CD14-positive monocyte (primary cell): Measurements from ENCODE around the gene RAB3GAP2. TPM values are rescaled to one million over a fixed set of nuclear protein-coding genes. Genes with fewer than 3 reads are reported as not detected.

Experiments used
- DNase-seq, 3 donors: peaks; one replicate each; pipeline ENCODE4 v3.0.0-alpha.2; 2011 to 2022
- H2AFZ ChIP-seq: 2 replicates; pipeline ENCODE4 v1.6.0; 2012; ENCODE audit warnings: mild to moderate bottlenecking, low read depth, low read length, inconsistent platforms; ENCODE audit not compliant: insufficient read depth, poor library complexity, severe bottlenecking
- H3K27ac ChIP-seq, 2 donors: 1 replicate in 1 of 2; 2 replicates in 1 of 2; pipeline ENCODE4 v1.5.1; 2012 to 2013; ENCODE audit warnings: low read length in 2 of 2, control low read depth in 1 of 2, inconsistent platforms in 1 of 2, low read depth in 1 of 2, mild to moderate bottlenecking in 1 of 2
- H3K27me3 ChIP-seq, 2 donors: one replicate each; pipeline versions ENCODE4 v1.6.0 to v1.6.1; 2011 to 2013; ENCODE audit warnings: low read length in 2 of 2; ENCODE audit not compliant: control insufficient read depth in 2 of 2, insufficient read depth in 2 of 2
- H3K36me3 ChIP-seq, 2 donors: replicated peaks in 1 of 2; 1 replicate in 1 of 2; 2 replicates in 1 of 2; pipeline versions ENCODE4 v1.5.1 to v1.6.1; 2012 to 2013; ENCODE audit warnings: low read length in 2 of 2, control low read depth in 1 of 2, inconsistent platforms in 1 of 2, mild to moderate bottlenecking in 1 of 2; ENCODE audit not compliant: insufficient read depth in 2 of 2, control insufficient read depth in 1 of 2
- H3K4me1 ChIP-seq, 2 donors: 1 replicate in 1 of 2; 2 replicates in 1 of 2; pipeline versions ENCODE4 v1.5.1 to v1.6.1; 2012 to 2013; ENCODE audit warnings: low read length in 2 of 2, control low read depth in 1 of 2, inconsistent platforms in 1 of 2, mild to moderate bottlenecking in 1 of 2, moderate library complexity in 1 of 2; ENCODE audit not compliant: insufficient read depth in 2 of 2, control insufficient read depth in 1 of 2
- H3K4me2 ChIP-seq: replicated peaks from 2 replicates; pipeline ENCODE3; 2012; ENCODE audit warnings: low read length, moderate library complexity, mild to moderate bottlenecking; ENCODE audit not compliant: poor library complexity, severe bottlenecking; ENCODE audit errors: extremely low read depth
- H3K4me3 ChIP-seq, 3 experiments: fragments of 200-600 bp in 1 of 3; sonication (generic) in 1 of 3; replicated peaks in 1 of 3; 1 replicate in 2 of 3; 2 replicates in 1 of 3; pipeline ENCODE4 v1.5.1; 2011 to 2013; ENCODE audit warnings: low read length in 3 of 3, mild to moderate bottlenecking in 3 of 3, control low read depth in 2 of 3, low read depth in 2 of 3, inconsistent platforms in 1 of 3, moderate library complexity in 1 of 3
- H3K79me2 ChIP-seq: 2 replicates; pipeline ENCODE4 v1.6.0; 2012; ENCODE audit warnings: mild to moderate bottlenecking, control low read depth, inconsistent platforms, low read length, moderate library complexity; ENCODE audit not compliant: insufficient read depth
- H3K9ac ChIP-seq: 2 replicates; pipeline ENCODE4 v1.6.0; 2017; ENCODE audit warnings: low read length, mild to moderate bottlenecking; ENCODE audit not compliant: insufficient read depth, poor library complexity, severe bottlenecking
- H3K9me3 ChIP-seq, 2 donors: replicated peaks in 1 of 2; 1 replicate in 1 of 2; 2 replicates in 1 of 2; pipeline versions ENCODE4 v1.5.1 to v1.6.1; 2012 to 2013; ENCODE audit warnings: low read length in 2 of 2, control low read depth in 1 of 2; ENCODE audit not compliant: control insufficient read depth in 1 of 2, insufficient read depth in 1 of 2
- H4K20me1 ChIP-seq: 2 replicates; pipeline ENCODE4 v1.6.0; 2012; ENCODE audit warnings: mild to moderate bottlenecking, low read length, control low read depth, moderate library complexity; ENCODE audit not compliant: insufficient read depth
- H3K27ac Mint-ChIP-seq, 7 donors: one replicate each; pipeline ENCODE4 v1.8.0; 2020; ENCODE audit warnings: mild to moderate bottlenecking in 7 of 7, mixed read lengths in 7 of 7, moderate library complexity in 6 of 7, inconsistent platforms in 2 of 7
- H3K27me3 Mint-ChIP-seq, 3 donors: one replicate each; pipeline ENCODE4 v1.8.0; 2021 to 2022; ENCODE audit warnings: low read depth in 3 of 3, mild to moderate bottlenecking in 3 of 3, mixed read lengths in 3 of 3, moderate library complexity in 3 of 3, inconsistent platforms in 1 of 3
- H3K36me3 Mint-ChIP-seq, 2 donors: one replicate each; pipeline ENCODE4 v1.8.0; 2020; ENCODE audit warnings: mixed read lengths in 2 of 2, inconsistent platforms in 1 of 2, mild to moderate bottlenecking in 1 of 2
- H3K4me1 Mint-ChIP-seq: one replicate; pipeline ENCODE4 v1.8.0; 2020; ENCODE audit warnings: mild to moderate bottlenecking, mixed read lengths
- H3K4me3 Mint-ChIP-seq, 2 donors: one replicate each; pipeline ENCODE4 v1.8.0; 2020; ENCODE audit warnings: mild to moderate bottlenecking in 2 of 2, mixed read lengths in 2 of 2, moderate library complexity in 1 of 2
- H3K9me3 Mint-ChIP-seq, 7 donors: one replicate each; pipeline ENCODE4 v1.8.0; 2020 to 2022; ENCODE audit warnings: mixed read lengths in 7 of 7, mild to moderate bottlenecking in 6 of 7, moderate library complexity in 6 of 7, inconsistent platforms in 2 of 7
- WGBS: methylation state at CpG from one replicate; pipeline ENCODE4 v1.1.5; 2013; ENCODE audit warnings: missing lambda C conversion rate; ENCODE audit not compliant: insufficient coverage; 5-methylcytosine and 5-hydroxymethylcytosine counted together
- intact Hi-C, 2 donors: fragments of 100-400 bp; cut with micrococcal nuclease; formaldehyde crosslinking; loops; one replicate each; pipeline versions ENCODE4 v1.15.0 to v1.15.1; 2023
- polyA plus RNA-seq, 3 donors: library from polyadenylated mRNA; depleted of rRNA in 1 of 3; unstranded in 2 of 3; stranded (reverse) in 1 of 3; fragments of 300-500 nt in 2 of 3; fragments of >200 nt in 1 of 3; fragmentation: Illumina TruSeq in 2 of 3; gene quantifications; 1 replicate in 2 of 3; 2 replicates in 1 of 3; pipeline ENCODE4 v1.2.3, GENCODE V29; 2012 to 2021
- TF ChIP-seq, protein P1 (sequence below): fragments of 200-600 bp; IDR thresholded peaks from one replicate; pipeline ENCODE4 v1.8.0; 2022; ENCODE audit warnings: antibody characterized with exemption, mild to moderate bottlenecking

Gene RAB3GAP2
- polyA plus RNA-seq, 3 donors, result 9.8 to 12.1 (median 11.6) TPM

DNA sequence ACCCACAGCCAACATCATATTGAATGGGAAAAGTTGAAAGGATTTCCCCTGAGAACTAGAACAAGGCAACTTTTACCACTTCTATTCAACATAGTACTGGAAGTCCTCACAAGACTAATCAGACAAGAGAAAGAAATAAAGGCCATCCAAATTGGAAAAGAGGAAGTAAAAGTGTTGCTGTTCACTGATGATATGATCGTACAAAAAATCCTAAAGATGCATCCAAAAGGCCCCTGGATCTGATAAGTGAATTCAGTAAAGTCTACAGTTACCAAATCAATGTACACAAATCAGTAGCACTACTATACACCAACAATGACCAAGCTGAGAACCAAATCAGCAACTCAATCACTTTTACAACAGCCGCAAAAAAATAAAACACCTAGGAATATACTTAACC is 28.3 kb downstream of the RAB3GAP2 start:
- no peak overlapping the region for H3K27ac ChIP-seq
- Mint-ChIP-seq H3K9me3 (peaks cover 10 to 26% (median 17%) of the 10 kb centered on the region in 7 donors), H3K36me3 (peaks cover 18 to 21% of the 10 kb centered on the region in 2 donors), H3K27ac (no peak overlapping the region), H3K27me3 (no peaks in the 10 kb centered on the region), H3K4me3 (no peak overlapping the region), H3K4me1 (peaks cover 6% of the 10 kb centered on the region)
- TF ChIP-seq, protein P1, sequence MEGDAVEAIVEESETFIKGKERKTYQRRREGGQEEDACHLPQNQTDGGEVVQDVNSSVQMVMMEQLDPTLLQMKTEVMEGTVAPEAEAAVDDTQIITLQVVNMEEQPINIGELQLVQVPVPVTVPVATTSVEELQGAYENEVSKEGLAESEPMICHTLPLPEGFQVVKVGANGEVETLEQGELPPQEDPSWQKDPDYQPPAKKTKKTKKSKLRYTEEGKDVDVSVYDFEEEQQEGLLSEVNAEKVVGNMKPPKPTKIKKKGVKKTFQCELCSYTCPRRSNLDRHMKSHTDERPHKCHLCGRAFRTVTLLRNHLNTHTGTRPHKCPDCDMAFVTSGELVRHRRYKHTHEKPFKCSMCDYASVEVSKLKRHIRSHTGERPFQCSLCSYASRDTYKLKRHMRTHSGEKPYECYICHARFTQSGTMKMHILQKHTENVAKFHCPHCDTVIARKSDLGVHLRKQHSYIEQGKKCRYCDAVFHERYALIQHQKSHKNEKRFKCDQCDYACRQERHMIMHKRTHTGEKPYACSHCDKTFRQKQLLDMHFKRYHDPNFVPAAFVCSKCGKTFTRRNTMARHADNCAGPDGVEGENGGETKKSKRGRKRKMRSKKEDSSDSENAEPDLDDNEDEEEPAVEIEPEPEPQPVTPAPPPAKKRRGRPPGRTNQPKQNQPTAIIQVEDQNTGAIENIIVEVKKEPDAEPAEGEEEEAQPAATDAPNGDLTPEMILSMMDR, result no peak
- no peak for DNase-seq
- H3K4me2 ChIP-seq, result no peak overlapping the region
- H3K9ac ChIP-seq, result no peak overlapping the region
- H3K79me2 ChIP-seq, result peaks cover 50% of the 10 kb centered on the region
- H3K27me3 ChIP-seq, result no peaks in the 10 kb centered on the region
- H2AFZ ChIP-seq, result no peak overlapping the region
- intact Hi-C loops, result no loop called here
- peaks cover 25% of the 10 kb centered on the region for H4K20me1 ChIP-seq
- WGBS, result 100% methylated on average over 1 of the region's 2 CpGs
- H3K36me3 ChIP-seq, result peaks cover 0 to 4% of the 10 kb centered on the region in 2 donors
- H3K4me3 ChIP-seq, result no peak overlapping the region
- no peaks in the 10 kb centered on the region for H3K4me1 ChIP-seq
- peaks cover 5 to 15% of the 10 kb centered on the region in 2 donors for H3K9me3 ChIP-seq

DNA sequence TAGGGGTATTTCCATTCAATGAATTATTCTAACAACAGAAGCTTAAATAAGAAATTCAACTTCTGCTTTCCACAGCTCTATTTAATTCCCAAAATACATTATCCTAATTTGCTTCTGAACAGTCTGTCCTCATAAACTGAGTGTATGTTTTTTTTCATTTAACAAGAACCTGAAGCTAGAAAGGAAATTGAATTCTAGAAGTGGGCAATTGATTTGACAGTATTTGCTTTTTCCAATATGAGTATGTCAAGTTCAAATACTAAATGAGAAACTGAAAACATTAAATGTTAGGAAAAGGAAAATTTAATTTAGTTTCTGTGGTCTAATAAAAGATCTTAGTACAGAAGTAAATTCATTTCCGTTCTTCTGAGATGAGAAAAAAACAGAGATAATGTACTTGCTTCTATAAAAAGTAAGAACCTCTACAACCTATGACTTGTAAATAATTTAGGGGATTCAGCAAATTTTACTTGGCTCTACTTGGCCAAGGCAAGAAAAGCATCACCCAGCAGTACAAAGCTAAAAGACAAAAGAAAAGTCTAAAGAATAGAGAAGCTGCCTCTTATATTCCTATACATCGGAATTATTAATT is 31.1 kb downstream of the RAB3GAP2 start:
- Histone ChIP-seq H3K4me1 (no peaks in the 10 kb centered on the region), H2AFZ (no peak overlapping the region), H3K27ac (no peak overlapping the region), H3K79me2 (peaks cover 55% of the 10 kb centered on the region), H3K36me3 (no peaks in the 10 kb centered on the region), H3K4me2 (no peak overlapping the region), H3K9me3 (no peaks in the 10 kb centered on the region), H4K20me1 (peaks cover 49% of the 10 kb centered on the region), H3K4me3 (no peak overlapping the region), H3K9ac (no peak overlapping the region), H3K27me3 (no peaks in the 10 kb centered on the region)
- intact Hi-C loops, result no loop called here
- H3K4me1 Mint-ChIP-seq, result peaks cover 6% of the 10 kb centered on the region
- TF ChIP-seq, protein P1, result no peak
- DNase-seq, result no peak
- H3K4me3 Mint-ChIP-seq, result no peak overlapping the region
- peaks cover 2 to 11% (median 6%) of the 10 kb centered on the region in 7 donors for H3K9me3 Mint-ChIP-seq
- H3K36me3 Mint-ChIP-seq, result peaks cover 5 to 6% of the 10 kb centered on the region in 2 donors
- H3K27me3 Mint-ChIP-seq, result no peaks in the 10 kb centered on the region
- H3K27ac Mint-ChIP-seq, result no peak overlapping the region
- no CpG with 5 or more reads among the region's 2 CpGs for WGBS
